GM21737 (cell line): ENCODE results near the gene SMIM27.

Source experiments
- ATAC-seq: cut with Tn5 transposase; IDR thresholded peaks from one replicate; pipeline ENCODE4 v1.9.1; 2021; ENCODE audit warnings: mild to moderate bottlenecking, moderate library complexity; ENCODE audit not compliant: unreplicated experiment

The SMIM27 gene

DNA sequence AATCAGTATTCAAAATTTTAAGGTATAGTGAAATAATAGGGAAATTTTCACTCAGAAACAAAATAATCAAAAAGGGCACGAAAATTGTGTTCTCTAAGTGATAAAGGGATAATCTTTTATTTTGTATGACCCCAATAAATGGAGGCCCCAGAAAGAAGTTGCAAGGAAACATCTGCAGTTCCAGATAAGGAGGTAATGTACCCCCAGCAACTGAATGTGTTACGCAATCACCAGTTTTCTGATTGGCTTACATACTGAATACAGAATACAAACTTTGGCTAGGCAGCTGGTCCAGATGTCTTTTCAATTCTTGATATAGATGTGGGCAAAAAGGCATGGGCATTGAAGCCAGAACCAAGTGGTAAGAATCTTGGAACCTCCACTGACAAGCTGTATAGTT, 2.0 kb downstream of the SMIM27 start:
- no peak for ATAC-seq

DNA sequence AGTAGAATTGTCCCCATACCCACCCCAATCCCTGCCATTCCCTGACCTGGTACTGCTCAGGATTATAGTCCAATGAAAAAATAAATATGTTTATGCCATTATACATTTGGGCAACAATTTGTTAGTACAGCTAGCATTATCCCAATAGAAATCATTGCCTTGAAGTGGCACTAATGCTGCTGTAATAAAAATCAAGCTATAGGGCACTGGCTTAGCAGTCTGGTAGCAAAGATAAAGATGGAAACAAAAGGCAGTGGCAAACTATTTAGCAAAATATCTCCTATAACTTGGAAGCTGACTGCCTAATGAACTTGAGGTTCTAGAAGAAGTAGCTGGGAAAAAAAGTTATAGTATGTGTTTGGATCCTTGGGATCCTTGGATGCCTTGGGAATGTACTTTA, 2.5 kb downstream of the SMIM27 start:
- no peak for ATAC-seq

DNA sequence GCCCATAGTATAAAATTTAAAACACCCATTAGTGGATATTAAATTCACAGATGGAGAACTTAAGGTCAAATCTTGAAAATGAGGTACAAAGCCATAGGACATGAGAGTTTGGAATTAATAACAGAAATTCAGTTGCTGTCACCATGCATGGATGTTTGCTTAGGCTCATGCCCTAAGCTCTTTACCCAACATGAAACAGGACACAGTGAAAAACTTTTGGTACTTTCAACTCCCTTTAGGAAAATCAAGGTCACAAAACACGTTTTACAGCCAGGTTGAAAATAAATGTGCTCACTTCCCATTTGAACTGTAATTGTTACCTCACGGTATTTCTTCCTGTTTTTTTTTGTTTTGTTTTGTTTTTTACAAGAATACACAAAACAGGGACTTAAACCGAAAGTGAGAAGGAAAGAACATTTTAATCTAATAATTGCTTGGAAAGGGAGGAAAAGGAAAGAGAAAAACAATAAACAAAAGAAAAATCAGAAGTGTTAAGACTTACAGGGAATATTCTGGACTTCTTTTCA, 6.3 kb downstream of the SMIM27 start:
- ATAC-seq: no peak

DNA sequence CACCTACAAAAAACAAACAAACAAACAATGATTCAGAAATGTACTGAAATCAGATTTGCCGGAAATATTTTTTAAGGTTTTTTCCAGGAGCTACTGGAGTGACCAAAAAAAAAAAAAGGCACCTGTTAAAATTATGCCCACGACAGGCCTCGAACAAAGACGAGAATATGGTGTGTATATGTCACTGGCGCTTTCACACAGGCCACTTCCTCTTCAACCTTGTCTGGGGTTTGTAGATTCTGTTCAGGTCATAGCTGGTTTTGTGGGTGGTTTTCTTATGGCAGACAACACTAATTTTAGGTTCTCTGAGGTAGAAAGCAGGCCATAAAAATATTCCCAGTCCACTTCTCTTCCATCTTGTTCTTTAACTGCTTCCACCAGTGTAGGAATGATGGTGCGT, 13.8 kb downstream of the SMIM27 start:
- ATAC-seq: no peak

DNA sequence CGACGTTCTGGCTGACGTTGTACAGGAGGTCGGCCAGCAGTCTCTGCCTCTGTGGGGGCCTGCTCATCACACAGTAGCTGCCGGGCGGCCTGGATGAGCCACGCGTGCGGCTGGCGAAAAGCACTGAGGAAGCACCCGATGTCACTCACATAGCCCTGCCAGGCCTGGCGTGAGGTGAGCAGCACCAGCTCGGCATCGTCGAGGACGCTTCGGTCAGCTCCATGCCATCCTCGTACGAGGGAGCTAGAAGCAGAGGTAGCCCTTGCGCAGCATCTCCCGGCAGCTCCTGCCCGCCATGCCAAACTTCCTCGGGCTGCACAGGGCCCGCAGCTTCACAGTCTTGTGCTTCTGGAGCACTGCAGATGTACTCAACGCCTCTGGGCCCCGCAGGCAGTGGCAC, 14.6 kb downstream of the SMIM27 start:
- ATAC-seq: no peak

DNA sequence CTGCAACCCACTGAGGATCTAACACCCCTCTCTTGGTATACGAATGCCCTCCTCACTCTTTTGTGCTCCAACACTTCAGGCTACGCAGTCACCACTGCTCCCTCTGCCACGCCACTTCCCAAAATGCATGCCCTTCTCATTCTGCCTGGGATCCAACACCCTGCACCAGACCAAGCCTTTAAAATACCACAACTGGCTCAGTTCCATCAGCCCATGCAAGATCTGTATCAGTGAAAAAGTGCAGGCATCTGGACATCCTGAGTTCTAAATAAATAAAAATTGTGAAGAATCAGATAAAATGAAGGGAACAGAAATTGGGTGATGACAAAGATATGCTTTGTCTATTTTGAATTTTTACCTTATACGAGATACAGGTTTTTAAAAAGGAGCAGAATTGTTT, 18.1 kb downstream of the SMIM27 start:
- ATAC-seq: no peak

DNA sequence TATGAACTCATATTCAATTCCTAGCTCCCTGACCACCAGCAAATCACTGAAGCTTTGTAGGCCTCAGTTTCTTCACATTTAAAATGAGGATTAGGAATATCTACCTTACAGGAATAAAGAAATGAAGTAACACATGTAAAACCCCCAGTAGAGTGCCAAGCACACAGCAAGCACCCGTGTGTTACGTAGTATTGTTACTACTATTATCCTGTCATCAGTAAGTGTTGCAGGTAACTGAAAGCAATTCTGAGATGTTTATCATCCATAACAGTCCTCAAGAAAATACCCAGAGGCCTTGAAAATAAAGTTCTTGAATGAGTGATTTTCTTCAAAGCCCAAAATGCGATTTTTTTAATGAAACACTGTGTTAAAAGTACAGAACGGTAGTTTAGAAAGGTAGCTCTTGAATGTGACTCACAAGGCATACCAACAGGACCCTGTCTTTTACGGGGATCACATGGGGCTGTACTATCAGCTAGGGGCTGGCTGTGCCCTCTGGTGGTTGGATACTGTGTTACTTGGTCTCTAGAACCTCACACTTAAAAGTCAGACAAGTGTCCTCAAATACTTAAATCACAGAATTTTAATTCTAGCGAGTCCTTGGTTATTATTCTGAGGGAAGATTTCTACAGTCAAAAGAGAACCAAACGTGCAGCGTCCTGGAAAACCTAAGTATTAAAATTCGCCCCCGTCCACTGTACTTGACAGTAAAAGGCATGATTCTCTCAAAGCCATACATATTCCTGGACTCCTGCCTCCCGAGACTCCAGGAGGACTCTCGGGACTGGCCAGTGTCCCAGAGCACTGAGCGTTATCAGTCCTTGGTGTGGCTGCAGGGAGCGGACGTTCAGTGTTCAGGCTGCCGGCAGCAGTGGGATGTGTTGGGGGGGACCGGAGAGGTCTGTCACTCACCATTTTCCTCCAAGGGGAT, 20.1 kb downstream of the SMIM27 start:
- ATAC-seq: peak; percentile 89

DNA sequence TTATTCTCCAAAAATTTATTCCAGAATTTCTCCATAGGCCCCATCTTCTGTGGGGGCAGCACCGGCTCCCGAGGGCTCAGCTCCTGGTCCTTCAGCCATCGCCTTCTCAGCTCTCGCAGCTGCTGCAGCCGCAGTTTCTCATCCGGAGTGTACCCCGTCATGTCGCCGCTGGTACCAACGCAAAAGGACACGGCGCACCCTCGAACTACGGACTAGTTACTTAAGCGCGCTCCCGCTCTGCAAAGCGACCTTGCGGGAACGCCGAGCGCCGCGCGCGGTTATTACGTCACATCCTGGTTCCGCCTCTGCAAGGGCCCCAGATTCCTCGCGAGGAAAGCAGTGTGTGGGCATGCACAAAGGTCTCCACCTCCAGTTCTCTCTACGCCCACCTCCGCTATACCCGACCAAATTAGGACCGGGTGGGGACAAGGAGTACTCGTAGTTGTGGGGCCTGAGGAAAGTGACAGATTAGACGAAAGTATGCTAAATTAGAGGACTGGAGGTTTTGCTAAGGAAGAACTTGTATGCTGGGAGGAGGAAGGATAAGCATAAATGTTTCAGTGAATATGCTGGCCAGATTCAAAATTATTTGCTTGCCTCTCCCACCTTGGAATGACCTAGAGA, 20.9 kb downstream of the SMIM27 start, which contains the start of gene NDUFB6:
NDUFB6 (minus strand) TSS at position 260 of the 624 bp plus-strand sequence; CDS start at position 161, 99 bp downstream.
- ATAC-seq: peak; percentile 89

DNA sequence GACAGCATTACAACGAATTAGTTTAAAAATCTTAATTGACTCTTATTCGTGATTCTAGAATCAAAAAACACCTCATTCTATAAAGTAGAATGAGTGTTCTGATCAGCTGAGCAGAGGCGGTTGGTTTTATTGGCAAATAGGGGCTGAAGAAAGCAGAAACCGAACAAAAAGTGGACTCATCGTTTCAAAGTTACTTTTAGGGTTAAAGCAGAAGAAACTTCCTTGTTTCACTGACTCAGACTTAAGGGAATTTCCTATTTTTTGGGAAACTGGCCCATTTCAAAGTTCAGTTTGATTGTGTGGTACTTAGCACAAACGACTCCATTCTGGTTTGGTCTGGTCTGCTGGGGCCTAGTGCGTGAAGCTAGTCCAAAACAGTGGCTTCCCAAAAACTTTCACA, 21.7 kb downstream of the SMIM27 start:
- no peak for ATAC-seq

DNA sequence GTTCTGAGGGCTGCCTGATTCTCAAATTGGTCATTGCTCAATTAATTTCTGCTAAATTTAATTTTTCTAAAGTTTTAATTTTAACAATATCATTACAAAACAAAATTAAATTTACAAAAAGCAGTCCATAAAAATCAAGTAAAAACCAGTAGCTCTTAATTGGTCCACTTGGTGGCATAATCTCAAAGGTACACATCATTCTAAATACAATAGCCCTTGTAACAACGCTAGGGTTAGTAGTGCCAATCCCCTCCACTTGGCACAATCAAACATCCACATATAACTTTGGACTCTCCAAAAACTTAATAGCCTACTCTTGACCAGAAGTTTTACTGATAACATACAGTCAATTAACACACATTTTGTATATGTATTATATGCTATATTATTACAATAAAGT, 22.7 kb downstream of the SMIM27 start:
- ATAC-seq: no peak

DNA sequence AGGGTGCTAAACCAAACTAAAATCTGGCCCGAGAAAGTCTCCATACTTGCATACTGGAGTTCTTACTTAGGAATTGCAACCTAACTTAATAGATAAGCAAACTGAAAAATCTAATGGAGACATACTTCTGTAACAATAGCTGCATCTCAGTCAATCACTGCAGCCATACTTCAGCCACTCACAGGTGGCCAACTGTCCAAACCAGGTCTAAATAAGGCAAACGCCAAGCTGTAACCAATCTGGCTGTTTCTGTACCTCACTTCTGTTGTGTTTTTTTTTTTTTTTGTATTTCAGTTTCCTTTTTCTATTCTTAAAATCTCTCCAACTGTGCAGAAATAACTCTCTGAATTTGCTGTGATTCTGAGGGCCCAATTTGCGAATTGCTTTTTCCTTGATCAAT, 25.2 kb downstream of the SMIM27 start:
- no peak for ATAC-seq

DNA sequence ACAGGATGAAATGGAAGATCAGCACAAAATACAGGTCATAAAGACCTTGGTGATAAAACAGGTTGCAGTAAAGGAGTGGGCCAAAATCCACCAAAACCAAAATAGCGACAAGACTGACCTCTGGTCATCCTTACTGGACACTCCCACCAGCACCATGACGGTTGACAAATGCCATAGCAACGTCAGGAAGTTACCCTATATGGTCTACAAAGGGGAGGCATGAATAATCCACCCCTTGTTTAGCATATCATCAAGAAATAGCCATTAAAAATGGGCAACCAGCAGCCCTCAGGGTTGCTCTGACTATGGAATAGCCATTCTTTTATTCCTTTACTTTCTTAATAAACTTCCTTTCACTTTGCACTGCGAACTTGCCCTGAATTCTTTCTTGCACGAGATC, 26.8 kb downstream of the SMIM27 start:
- no peak for ATAC-seq

DNA sequence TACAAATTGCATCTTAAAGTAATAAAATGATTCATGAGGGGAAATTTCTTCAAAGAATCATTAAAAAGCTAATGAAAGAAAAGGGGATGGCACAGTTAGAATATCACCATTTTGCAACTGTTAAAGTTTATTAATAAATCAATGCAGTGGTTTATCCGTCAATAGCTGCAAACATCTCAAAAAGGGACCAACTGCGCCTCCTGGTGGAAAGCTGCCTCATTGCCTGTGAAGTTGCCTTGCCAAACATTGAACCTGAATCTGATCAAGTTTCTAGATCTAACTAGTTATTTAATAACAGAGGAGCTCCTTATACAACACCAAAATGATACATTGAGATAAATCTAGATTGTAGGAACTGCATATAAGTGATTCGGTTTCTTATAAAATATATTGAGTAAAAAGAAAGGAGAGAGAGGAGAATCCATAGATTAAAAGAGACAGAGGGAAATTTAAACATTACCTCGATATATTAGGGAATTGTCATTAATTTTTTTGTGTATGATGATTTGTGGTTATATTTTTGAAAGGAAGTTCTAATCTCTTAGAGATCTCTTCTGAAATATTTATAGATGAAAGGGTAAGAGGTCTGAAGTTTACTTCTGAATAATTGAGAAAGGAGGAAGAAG, 27.7 kb downstream of the SMIM27 start:
- ATAC-seq: peak; percentile 47

DNA sequence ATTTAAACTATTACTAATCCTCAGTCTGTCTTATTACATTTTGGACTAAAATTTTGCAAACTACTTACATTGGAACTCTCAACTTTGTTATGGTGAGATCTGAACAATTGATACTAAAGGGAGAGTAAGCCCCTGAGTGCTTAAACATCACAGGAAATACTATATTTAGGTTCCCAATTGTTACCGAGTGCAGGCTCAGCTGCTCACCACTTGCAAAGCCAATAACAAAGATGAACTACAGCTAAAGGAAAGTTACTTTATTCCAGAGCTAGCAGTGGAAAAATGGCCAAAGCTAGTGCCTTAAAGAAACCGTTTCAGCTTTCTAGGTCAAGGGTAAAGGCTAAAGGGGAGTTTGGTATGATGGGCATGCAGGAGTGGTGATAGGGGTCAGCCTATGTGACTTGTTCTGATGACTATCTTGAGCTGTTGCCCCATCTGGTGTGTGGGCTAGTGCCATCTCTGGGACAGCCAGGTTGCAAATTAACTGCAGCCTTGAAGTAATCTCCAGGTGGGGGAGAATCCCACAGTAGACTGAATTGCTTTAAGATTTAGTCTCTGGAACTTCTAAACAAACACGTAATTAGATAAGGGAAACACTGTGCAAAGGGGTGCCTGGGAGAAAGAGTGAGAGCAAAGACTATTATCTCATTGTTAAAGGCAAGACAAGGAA, 28.6 kb downstream of the SMIM27 start:
- ATAC-seq: no peak

DNA sequence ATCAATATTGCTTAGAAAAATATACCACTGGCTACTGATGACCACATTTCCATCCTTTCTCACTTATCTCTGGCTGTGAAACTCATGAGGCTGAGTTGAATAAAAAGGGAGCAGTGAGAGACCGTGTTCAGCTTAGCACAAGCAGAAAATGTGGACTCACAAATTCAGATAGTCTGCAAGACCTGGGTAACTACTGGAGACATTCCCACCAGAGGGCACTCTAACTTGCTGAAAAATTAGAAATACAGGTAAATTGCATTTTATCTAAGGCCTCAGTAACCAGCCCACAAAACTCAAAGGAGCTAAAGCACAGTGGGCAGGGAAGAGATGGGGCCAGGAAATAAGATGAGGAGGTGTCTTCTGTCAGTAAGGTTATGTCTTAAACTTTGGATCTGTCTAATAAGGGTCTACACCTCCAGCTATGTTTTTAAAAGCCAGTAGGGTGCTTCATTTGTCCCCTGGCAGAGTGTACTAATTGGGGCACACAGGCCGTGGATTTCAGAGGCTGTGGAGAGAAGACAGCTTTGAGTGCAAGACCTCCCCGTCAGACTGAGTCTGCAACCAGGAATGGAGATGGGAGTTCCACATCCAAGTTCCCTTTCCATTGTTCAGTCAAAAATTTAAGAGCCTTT, 29.5 kb downstream of the SMIM27 start:
- ATAC-seq: peak; percentile 49

DNA sequence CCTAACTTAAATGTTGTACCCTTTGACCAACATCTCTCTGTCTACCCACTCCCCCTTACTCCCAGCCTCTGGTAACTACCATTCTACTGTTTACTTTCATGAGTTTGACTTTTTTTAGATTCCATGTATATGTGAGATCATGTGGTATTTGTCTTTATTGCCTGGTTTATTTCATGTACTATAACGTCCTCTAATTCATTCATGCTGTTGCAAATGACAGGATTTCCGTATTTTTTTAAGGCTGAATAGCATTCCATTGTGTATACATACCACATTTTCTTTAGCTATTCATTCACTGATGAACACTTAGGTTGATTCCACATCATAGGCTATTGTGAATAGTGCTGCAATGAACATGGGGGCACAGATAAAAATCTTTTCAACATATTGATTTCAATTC, 32.7 kb downstream of the SMIM27 start:
- ATAC-seq: no peak

DNA sequence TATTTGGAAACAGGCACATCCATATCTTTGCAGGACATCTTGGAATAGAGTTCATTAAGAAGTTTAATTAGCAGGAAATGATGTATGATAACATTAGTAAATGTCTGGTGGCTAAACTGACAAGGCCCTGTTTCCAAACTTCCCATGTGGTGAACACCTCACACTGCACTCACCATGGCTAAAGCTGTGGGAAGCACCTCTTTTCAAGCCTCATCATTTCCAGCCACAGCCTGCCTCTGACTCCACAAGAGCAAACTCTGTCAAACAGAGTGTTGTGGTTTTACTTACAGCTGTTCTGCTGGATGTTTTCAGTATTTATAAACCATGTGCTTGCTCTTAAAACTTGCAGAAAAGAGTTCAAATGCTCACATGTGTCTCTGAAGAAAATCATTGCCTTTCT, 35.8 kb downstream of the SMIM27 start:
- ATAC-seq: no peak

DNA sequence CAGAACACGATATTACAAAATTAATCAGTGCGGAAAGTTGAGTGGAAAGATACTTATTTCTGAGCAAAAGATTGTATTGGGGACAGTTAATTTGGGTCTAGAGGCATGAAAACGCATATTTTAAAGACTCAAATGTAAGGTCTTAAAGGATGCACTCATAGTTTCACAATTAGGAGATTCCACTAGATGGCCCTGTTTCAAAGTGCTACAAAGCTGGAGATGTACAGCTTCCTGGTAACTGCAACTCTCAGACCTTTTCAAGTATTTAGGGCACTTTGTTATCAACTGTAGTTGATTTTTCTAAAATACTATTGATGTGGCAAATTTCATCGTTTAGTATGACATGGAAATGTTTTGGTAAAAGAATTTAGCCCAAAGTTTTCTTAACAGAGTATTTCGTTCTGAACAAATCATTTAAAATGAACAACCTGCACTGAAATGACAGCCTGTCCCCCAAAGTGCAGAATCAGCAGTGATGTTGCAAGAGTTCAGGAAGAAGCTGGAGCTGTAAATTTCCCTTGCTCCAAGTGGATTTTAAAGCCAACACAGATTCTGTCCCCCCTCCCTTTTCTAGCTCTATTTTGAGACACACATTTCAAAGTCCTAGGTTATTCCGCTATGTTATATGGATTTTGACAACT, 37.1 kb downstream of the SMIM27 start:
- no peak for ATAC-seq

DNA sequence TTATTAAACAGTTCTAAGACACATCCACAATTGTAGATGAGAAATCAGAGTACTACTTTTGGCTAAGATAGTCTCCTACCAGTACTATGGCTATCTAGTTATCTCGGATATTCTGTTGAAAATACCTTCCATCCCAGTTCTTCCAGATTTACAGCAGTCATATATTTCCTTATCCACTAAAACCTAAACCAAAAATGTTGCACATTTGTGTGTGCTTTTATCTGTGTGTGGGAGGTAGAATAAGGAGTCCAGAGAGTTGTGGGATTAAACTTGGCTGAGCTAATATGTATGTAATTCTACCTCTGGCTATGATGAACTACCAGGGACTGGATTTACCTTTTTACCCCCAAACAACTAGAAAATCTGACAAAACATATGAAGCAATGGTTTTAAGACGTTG, 38.3 kb downstream of the SMIM27 start:
- ATAC-seq: no peak

DNA sequence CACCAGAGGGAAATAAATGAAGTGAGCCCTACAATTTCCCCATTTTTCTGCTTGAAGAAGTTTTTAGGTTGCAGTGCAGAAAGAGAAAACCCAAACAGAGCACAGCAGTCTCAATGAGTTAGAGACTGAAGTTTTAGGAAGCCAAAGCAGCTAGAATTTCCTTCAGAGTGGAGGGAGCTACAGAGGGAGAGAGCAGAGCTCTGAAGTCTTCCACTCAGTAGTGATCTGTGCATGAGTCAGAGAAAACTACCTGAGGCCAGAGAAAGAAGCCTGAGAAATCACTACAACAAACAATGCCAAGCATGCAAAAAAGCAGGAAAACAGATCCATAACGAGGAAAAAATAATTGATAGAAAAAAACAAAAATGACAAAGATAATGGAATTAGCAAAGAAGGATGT, 38.8 kb downstream of the SMIM27 start:
- ATAC-seq: no peak
